ENCODE results near the gene PRR4. TPM values are rescaled to one million over a fixed set of nuclear protein-coding genes. Genes with fewer than 3 reads are reported as not detected.

PRR4 gene, protein sequence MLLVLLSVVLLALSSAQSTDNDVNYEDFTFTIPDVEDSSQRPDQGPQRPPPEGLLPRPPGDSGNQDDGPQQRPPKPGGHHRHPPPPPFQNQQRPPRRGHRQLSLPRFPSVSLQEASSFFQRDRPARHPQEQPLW
- total RNA-seq (2021) (5.1 and 7.1 TPM in 2 replicates), Bru-seq, nascent RNA (percentile 57 among the genes with signal in this experiment), BruChase-seq, experiment 1, labeled RNA remaining after a 2-hour chase (percentile 73 among the genes with signal in this experiment), BruChase-seq, experiment 2, labeled RNA remaining after a 6-hour chase (percentile 59 among the genes with signal in this experiment)
- long read RNA-seq, result 0 reads

DNA sequence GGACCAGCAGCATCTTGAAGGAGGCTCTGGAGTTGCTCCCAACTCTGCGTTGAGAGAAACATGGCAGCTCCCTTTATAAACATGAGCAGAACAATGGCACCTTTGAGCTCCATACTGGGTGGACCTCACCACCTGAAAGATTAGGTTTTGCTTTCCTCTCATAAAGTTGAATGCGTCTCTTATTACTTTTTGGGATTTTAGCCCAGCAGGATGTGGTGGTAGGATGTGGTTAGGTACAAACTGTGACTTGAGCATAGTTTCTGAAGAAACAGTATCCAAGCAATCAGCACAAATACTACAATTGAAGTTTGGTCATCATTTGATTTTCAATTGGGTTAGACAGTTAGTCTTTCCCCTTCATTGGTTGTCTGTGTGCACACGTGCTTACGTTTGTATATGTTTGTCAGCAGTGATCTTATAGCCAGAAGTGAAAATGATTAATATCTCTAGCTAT lies at the start of gene PRR4:
Gene PRR4 (minus strand): TSS at position 51 of the 454 bp plus-strand sequence. CDS start 38 bp downstream, at position 13.
- H3K27me3 ChIP-seq (ENCODE audit: insufficient read depth, low read depth), result no peaks in the 10 kb centered on the region
- no peaks in the 10 kb centered on the region for H3K9me3 ChIP-seq (ENCODE audit: insufficient read depth, low read depth)
- H3K79me2 ChIP-seq (ENCODE audit: low read depth), result no peaks in the 10 kb centered on the region
- no peak within 1 kb of the TSS for H2AFZ ChIP-seq
- H3K27ac ChIP-seq, result no peak within 1 kb of the TSS
- H3F3A ChIP-seq (ENCODE audit: insufficient read depth, low read depth), result no peaks in the 10 kb centered on the region
- ChIA-PET CTCF (no interaction called here), POLR2A (ENCODE audit: unreplicated experiment) (interaction anchor here (0.6 kb wide), 1 partner anchor 724 kb away, joined by 3 read pairs; no protein-coding TSS in a partner anchor)
- DNase-seq, result no peak
- intact Hi-C loops (cut with micrococcal nuclease; ENCODE audit: unreplicated experiment), result no loop called here
- no peaks in the 10 kb centered on the region for H3K36me3 ChIP-seq (ENCODE audit: low read depth)
- no peak within 1 kb of the TSS for H3K4me2 ChIP-seq
- no TSS peak for BruUV-seq (replicated peaks)
- no peak within 1 kb of the TSS for H3K4me3 ChIP-seq
- no peak for TF ChIP-seq EZH2 (IDR thresholded peaks at IDR 0.05; ENCODE audit: low read depth)
- TF ChIP-seq, protein P1, sequence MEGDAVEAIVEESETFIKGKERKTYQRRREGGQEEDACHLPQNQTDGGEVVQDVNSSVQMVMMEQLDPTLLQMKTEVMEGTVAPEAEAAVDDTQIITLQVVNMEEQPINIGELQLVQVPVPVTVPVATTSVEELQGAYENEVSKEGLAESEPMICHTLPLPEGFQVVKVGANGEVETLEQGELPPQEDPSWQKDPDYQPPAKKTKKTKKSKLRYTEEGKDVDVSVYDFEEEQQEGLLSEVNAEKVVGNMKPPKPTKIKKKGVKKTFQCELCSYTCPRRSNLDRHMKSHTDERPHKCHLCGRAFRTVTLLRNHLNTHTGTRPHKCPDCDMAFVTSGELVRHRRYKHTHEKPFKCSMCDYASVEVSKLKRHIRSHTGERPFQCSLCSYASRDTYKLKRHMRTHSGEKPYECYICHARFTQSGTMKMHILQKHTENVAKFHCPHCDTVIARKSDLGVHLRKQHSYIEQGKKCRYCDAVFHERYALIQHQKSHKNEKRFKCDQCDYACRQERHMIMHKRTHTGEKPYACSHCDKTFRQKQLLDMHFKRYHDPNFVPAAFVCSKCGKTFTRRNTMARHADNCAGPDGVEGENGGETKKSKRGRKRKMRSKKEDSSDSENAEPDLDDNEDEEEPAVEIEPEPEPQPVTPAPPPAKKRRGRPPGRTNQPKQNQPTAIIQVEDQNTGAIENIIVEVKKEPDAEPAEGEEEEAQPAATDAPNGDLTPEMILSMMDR (conservative IDR thresholded peaks at IDR 0.05), result no peak
- H3K9me2 ChIP-seq (ENCODE audit: insufficient read depth), result no peaks in the 10 kb centered on the region
- no peaks in the 10 kb centered on the region for H3K4me1 ChIP-seq (replicated peaks; ENCODE audit: insufficient read depth)
- H4K20me1 ChIP-seq (ENCODE audit: insufficient read depth), result no peaks in the 10 kb centered on the region

DNA sequence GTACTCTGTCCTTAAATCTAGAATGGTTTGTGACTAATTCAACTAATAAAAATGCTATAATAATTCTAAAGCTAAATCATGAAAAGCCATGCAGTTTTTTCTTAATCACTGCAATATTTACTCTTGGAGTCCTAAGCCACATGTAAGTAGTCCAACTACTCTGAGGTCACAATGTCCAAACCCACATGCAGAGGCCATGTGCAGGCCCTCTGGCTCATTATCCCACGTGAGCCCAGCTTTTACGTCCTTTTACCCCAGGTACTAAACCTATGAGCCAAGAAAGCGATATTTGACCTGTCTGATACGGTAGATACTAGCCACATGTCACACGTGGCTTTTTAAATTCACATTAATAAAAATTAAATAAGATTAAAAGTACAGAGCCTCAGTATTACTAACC lies 47.6 kb upstream of the PRR4 start:
- Histone ChIP-seq H3K4me2 (no peak overlapping the region), H3K27ac (no peak overlapping the region), H3F3A (ENCODE audit: insufficient read depth, low read depth) (no peaks in the 10 kb centered on the region), H3K36me3 (ENCODE audit: low read depth) (no peaks in the 10 kb centered on the region; the same call in 1 of the 2 replicates), H3K4me1 (replicated peaks; ENCODE audit: insufficient read depth) (no peaks in the 10 kb centered on the region), H3K9me3 (ENCODE audit: insufficient read depth, low read depth) (no peaks in the 10 kb centered on the region), H2AFZ (no peak overlapping the region), H3K27me3 (ENCODE audit: insufficient read depth, low read depth) (no peaks in the 10 kb centered on the region), H4K20me1 (ENCODE audit: insufficient read depth) (no peaks in the 10 kb centered on the region), H3K79me2 (ENCODE audit: low read depth) (no peaks in the 10 kb centered on the region), H3K9me2 (ENCODE audit: insufficient read depth) (no peaks in the 10 kb centered on the region), H3K4me3 (no peak overlapping the region)
- no peak for DNase-seq
- TF ChIP-seq, protein P1 (conservative IDR thresholded peaks at IDR 0.05), result no peak
- no peak for TF ChIP-seq EZH2 (IDR thresholded peaks at IDR 0.05; ENCODE audit: low read depth)
- ChIA-PET CTCF (no interaction called here), POLR2A (ENCODE audit: unreplicated experiment) (no interaction called here)
- no TSS peak for BruUV-seq (replicated peaks)
- intact Hi-C loops (cut with micrococcal nuclease; ENCODE audit: unreplicated experiment), result no loop called here

DNA sequence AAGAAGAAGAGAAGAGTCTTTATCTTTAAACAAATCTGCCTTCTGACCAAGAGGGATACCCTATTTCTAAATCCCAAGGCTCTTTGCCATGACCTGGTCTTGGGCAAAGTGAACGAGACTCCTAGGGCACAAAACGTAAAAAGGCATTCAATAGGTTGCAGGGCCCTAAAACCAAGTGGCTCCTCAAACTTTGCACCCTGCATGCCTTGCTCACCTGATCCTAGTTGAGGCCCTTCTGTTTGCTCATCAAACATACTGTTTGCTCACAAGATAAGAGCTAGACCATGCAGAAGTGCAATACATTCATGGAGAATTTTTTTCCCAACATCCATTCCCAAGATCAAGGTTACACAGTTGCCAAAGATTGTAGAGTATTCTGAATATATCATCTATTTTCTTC lies 42.7 kb upstream of the PRR4 start:
- Histone ChIP-seq H3K9me2 (ENCODE audit: insufficient read depth) (no peaks in the 10 kb centered on the region), H3K27me3 (ENCODE audit: insufficient read depth, low read depth) (no peaks in the 10 kb centered on the region), H3K27ac (no peak overlapping the region), H3K4me2 (no peak overlapping the region), H3K4me3 (no peak overlapping the region), H3K9me3 (ENCODE audit: insufficient read depth, low read depth) (no peaks in the 10 kb centered on the region), H3K36me3 (ENCODE audit: low read depth) (no peaks in the 10 kb centered on the region), H3F3A (ENCODE audit: insufficient read depth, low read depth) (no peaks in the 10 kb centered on the region), H4K20me1 (ENCODE audit: insufficient read depth) (no peaks in the 10 kb centered on the region), H3K4me1 (replicated peaks; ENCODE audit: insufficient read depth) (no peaks in the 10 kb centered on the region), H3K79me2 (ENCODE audit: low read depth) (no peaks in the 10 kb centered on the region), H2AFZ (no peak overlapping the region)
- ChIA-PET CTCF (no interaction called here), POLR2A (ENCODE audit: unreplicated experiment) (no interaction called here)
- intact Hi-C loops (cut with micrococcal nuclease; ENCODE audit: unreplicated experiment), result no loop called here
- DNase-seq, result no peak
- no TSS peak for BruUV-seq (replicated peaks)
- TF ChIP-seq EZH2 (IDR thresholded peaks at IDR 0.05; ENCODE audit: low read depth), result no peak
- TF ChIP-seq, protein P1 (conservative IDR thresholded peaks at IDR 0.05), result no peak

Measured in PC-9 (cell line).